Measurements from ENCODE around the gene TINAG. TPM values are rescaled to one million over a fixed set of nuclear protein-coding genes. Genes with fewer than 3 reads are reported as not detected.

TINAG gene
- not detected for total RNA-seq

GRCh38 chr6:54308289-54308985 is at the start of gene TINAG:
Gene TINAG (plus strand): TSS chr6:54308441. CDS start chr6:54308551, 110 bp downstream.
- Histone ChIP-seq H3K36me3 (no peaks in the 10 kb centered on the region), H3K4me3 (no peak within 1 kb of the TSS), H3K27me3 (no peaks in the 10 kb centered on the region), H3K27ac (no peak within 1 kb of the TSS), H3K4me1 (no peaks in the 10 kb centered on the region), H3K9me3 (no peaks in the 10 kb centered on the region)
- no peak for DNase-seq
- no peak for TF ChIP-seq POLR2A (IDR thresholded peaks at IDR 0.05)
- TF ChIP-seq CTCF (IDR thresholded peaks at IDR 0.05): no peak
- no peak for TF ChIP-seq EP300 (IDR thresholded peaks at IDR 0.05)
- TF ChIP-seq POLR2AphosphoS5 (IDR thresholded peaks at IDR 0.05): no peak
- WGBS, 2 donors: 79 to 83% methylated on average over 10 of the region's 10 CpGs
- ATAC-seq (ENCODE audit: low FRiP score in 2 of 2): no peak

GRCh38 chr6:54260025-54260424 is 48.2 kb upstream of the TINAG start:
- H3K27ac ChIP-seq: no peak overlapping the region
- H3K9me3 ChIP-seq: no peaks in the 10 kb centered on the region
- no peak for TF ChIP-seq CTCF (IDR thresholded peaks at IDR 0.05)
- no peak for TF ChIP-seq POLR2AphosphoS5 (IDR thresholded peaks at IDR 0.05)
- no peak for TF ChIP-seq POLR2A (IDR thresholded peaks at IDR 0.05)
- TF ChIP-seq EP300 (IDR thresholded peaks at IDR 0.05): no peak
- no peaks in the 10 kb centered on the region for H3K4me1 ChIP-seq
- no peaks in the 10 kb centered on the region for H3K27me3 ChIP-seq
- no peaks in the 10 kb centered on the region for H3K36me3 ChIP-seq
- ATAC-seq (ENCODE audit: low FRiP score in 2 of 2) (no peak), DNase-seq (no peak)
- H3K4me3 ChIP-seq: no peak overlapping the region

DNA sequence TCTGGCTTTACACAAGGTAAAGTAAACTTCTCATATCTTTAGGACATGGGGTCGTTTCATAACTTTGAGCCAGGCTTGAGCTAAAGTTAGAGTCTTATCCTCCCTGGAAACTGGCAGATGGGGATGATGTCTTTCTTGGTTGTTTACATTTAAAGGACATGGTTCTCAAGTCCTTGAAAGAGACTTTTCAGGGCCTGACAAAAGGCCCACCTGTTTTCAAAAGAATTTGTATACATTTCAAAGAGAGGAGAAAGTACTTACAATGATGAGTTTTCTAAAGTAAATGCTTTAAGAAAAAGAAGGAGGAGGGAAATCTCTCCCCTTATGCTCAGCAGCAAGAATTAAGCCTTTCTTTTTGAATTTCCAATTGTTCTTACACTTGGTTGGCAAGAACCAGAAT is 45.7 kb upstream of the TINAG start:
- no peak for TF ChIP-seq POLR2AphosphoS5 (IDR thresholded peaks at IDR 0.05)
- H3K27ac ChIP-seq: no peak overlapping the region
- no peaks in the 10 kb centered on the region for H3K4me1 ChIP-seq
- no peaks in the 10 kb centered on the region for H3K27me3 ChIP-seq
- H3K4me3 ChIP-seq: no peak overlapping the region
- 25 to 50% methylated on average over 1 of the region's 1 CpG for WGBS, 2 donors
- ATAC-seq (ENCODE audit: low FRiP score in 2 of 2) (no peak), DNase-seq (no peak)
- no peaks in the 10 kb centered on the region for H3K9me3 ChIP-seq
- no peaks in the 10 kb centered on the region for H3K36me3 ChIP-seq

GRCh38 chr6:54262971-54263370 is 45.3 kb upstream of the TINAG start:
- H3K9me3 ChIP-seq: no peaks in the 10 kb centered on the region
- no peak overlapping the region for H3K27ac ChIP-seq
- H3K4me1 ChIP-seq: no peaks in the 10 kb centered on the region
- H3K27me3 ChIP-seq: no peaks in the 10 kb centered on the region
- no peaks in the 10 kb centered on the region for H3K36me3 ChIP-seq
- ATAC-seq (ENCODE audit: low FRiP score in 2 of 2): no peak
- WGBS, 2 donors: 62 to 66% methylated on average over 2 of the region's 2 CpGs
- H3K4me3 ChIP-seq: no peak overlapping the region
- DNase-seq: no peak
- TF ChIP-seq POLR2A (IDR thresholded peaks at IDR 0.05) (no peak), POLR2AphosphoS5 (IDR thresholded peaks at IDR 0.05) (no peak), CTCF (IDR thresholded peaks at IDR 0.05) (no peak), EP300 (IDR thresholded peaks at IDR 0.05) (no peak)

- Histone ChIP-seq H3K4me3 (no peak overlapping the region), H3K36me3 (no peaks in the 10 kb centered on the region), H3K27ac (no peak overlapping the region), H3K4me1 (no peaks in the 10 kb centered on the region), H3K27me3 (no peaks in the 10 kb centered on the region), H3K9me3 (no peaks in the 10 kb centered on the region)
- WGBS, 2 donors: 94 to 96% methylated on average over 4 of the region's 4 CpGs
- DNase-seq: no peak
- no peak for ATAC-seq (ENCODE audit: low FRiP score in 2 of 2)
- TF ChIP-seq CTCF (IDR thresholded peaks at IDR 0.05): no peak
- TF ChIP-seq POLR2A (IDR thresholded peaks at IDR 0.05): no peak
- no peak for TF ChIP-seq EP300 (IDR thresholded peaks at IDR 0.05)
- no peak for TF ChIP-seq POLR2AphosphoS5 (IDR thresholded peaks at IDR 0.05)
Measured at GRCh38 chr6:54264581-54265272, 43.5 kb upstream of the TINAG start.

Data from upper lobe of left lung (tissue), 6 donors.